HCT116 (cell line): ENCODE results near the gene PBX3. TPM values are rescaled to one million over a fixed set of nuclear protein-coding genes. Genes with fewer than 3 reads are reported as not detected.

Experiments
- ATAC-seq: fragments of 200-7000 bp; cut with Tn5 transposase; 2 replicates; pipeline ENCODE4 v1.9.1; 2020; ENCODE audit warnings: mild to moderate bottlenecking, moderate library complexity
- BruUV-seq: library from RNA; stranded (reverse); fragments of 400-500 nt; replicated peaks from 2 replicates; lab custom pipeline; 2021; lab: Mats Ljungman, UMichigan
- CTCF ChIA-PET: fragments of 300-600 bp; sonication (Branson Sonifier 250); formaldehyde crosslinking; loops from one replicate; lab custom pipeline; 2021; ENCODE audit warnings: antibody characterized with exemption; lab: Charles Lee
- POLR2A ChIA-PET: fragments of 300-600, 350-600 bp; sonication (Branson Sonifier 250); formaldehyde crosslinking; loops from one replicate; lab custom pipeline; 2021; ENCODE audit warnings: antibody characterized with exemption; lab: Charles Lee
- RAD21 ChIA-PET, 2 experiments: fragments of 300-600 bp; sonication (Branson Sonifier 250); formaldehyde crosslinking; loops; one replicate each; lab custom pipeline; 2023; ENCODE audit warnings: low total read pairs in 2 of 2; ENCODE audit not compliant: uncharacterized antibody in 2 of 2, unreplicated experiment in 2 of 2, low non-redundant PET in 1 of 2; lab: Charles Lee
- DNase-seq: peaks from one replicate; pipeline ENCODE4 v3.0.0-alpha.2; 2010; ENCODE audit warnings: low read depth, low spot score
- H2AFZ ChIP-seq: fragments of 200-600 bp; shearing (Covaris generic), sonication (generic); 2 replicates; pipeline ENCODE4 v1.6.1; 2017; ENCODE audit warnings: low read depth, mixed run types, mixed read lengths, antibody characterized with exemption, low read length; ENCODE audit not compliant: poor library complexity, severe bottlenecking
- H3K27ac ChIP-seq: 2 replicates; pipeline ENCODE4 v1.5.1; 2012; ENCODE audit warnings: low read depth, low read length
- H3K27me3 ChIP-seq: fragments of 200-600 bp; sonication (generic); 2 replicates; pipeline ENCODE4 v1.6.1; 2016; ENCODE audit warnings: mixed run types, low read length, mixed read lengths; ENCODE audit not compliant: insufficient read depth
- H3K36me3 ChIP-seq, 2 experiments: fragments of 200-500 bp in 1 of 2; fragments of 200-600 bp in 1 of 2; sonication (Bioruptor generic) in 1 of 2; sonication (generic) in 1 of 2; 2 replicates each; pipeline versions ENCODE4 v1.5.1 to v1.6.1; 2014 to 2016; ENCODE audit warnings: low read length in 2 of 2, inconsistent platforms in 1 of 2, mixed read lengths in 1 of 2, mixed run types in 1 of 2; ENCODE audit not compliant: insufficient read depth in 2 of 2, control insufficient read depth in 1 of 2
- H3K4me1 ChIP-seq, 2 experiments: fragments of 200-600 bp in 1 of 2; sonication (generic) in 1 of 2; 2 replicates each; pipeline versions ENCODE4 v1.5.1 to v1.6.1; 2012 to 2017; ENCODE audit warnings: low read length in 2 of 2, inconsistent platforms in 1 of 2, mild to moderate bottlenecking in 1 of 2, mixed read lengths in 1 of 2, mixed run types in 1 of 2, moderate library complexity in 1 of 2; ENCODE audit not compliant: insufficient read depth in 2 of 2, control insufficient read depth in 1 of 2
- H3K4me2 ChIP-seq: fragments of 200-600 bp; sonication (generic); 2 replicates; pipeline ENCODE4 v1.6.1; 2017; ENCODE audit warnings: mixed run types, low read length, mixed read lengths
- H3K4me3 ChIP-seq, 2 experiments: fragments of 200-600 bp in 1 of 2; sonication (generic) in 1 of 2; replicated peaks in 1 of 2; 2 replicates each; pipeline ENCODE4 v1.5.1; 2011 to 2016; ENCODE audit warnings: low read length in 2 of 2, control low read depth in 1 of 2, low read depth in 1 of 2, mild to moderate bottlenecking in 1 of 2, mixed read lengths in 1 of 2, mixed run types in 1 of 2
- H3K79me2 ChIP-seq: fragments of 200-600 bp; sonication (generic); 2 replicates; pipeline ENCODE4 v1.6.1; 2017; ENCODE audit warnings: mild to moderate bottlenecking, mixed run types, low read length, moderate library complexity, mixed read lengths; ENCODE audit not compliant: insufficient read depth
- H3K9ac ChIP-seq: fragments of 200-600 bp; sonication (generic); 2 replicates; pipeline ENCODE4 v1.6.1; 2016; ENCODE audit warnings: low read length, mixed read lengths
- H3K9me2 ChIP-seq: fragments of 200-600 bp; sonication (generic), shearing (Covaris generic); 2 replicates; pipeline ENCODE4 v1.6.1; 2017; ENCODE audit warnings: mixed run types, mild to moderate bottlenecking, moderate library complexity; ENCODE audit not compliant: insufficient read depth
- H3K9me3 ChIP-seq, 2 experiments: fragments of 200-500 bp in 1 of 2; fragments of 200-600 bp in 1 of 2; sonication (Bioruptor generic) in 1 of 2; sonication (generic) in 1 of 2; 2 replicates each; pipeline ENCODE4 v1.6.1; 2014 to 2017; ENCODE audit warnings: low read length in 2 of 2, mixed read lengths in 2 of 2, inconsistent platforms in 1 of 2, low read depth in 1 of 2, mild to moderate bottlenecking in 1 of 2, mixed run types in 1 of 2, moderate library complexity in 1 of 2; ENCODE audit not compliant: control insufficient read depth in 1 of 2, insufficient read depth in 1 of 2
- H4K20me1 ChIP-seq: fragments of 200-600 bp; sonication (generic), shearing (Covaris generic); 2 replicates; pipeline ENCODE4 v1.6.1; 2017; ENCODE audit warnings: mixed run types, mild to moderate bottlenecking, moderate library complexity; ENCODE audit not compliant: insufficient read depth
- CEBPB ChIP-seq: IDR thresholded peaks from 2 replicates; pipeline ENCODE4 v1.6.1; 2012; ENCODE audit warnings: low read depth
- CTCF ChIP-seq, 3 experiments: fragments of 200-600 bp in 1 of 3; sonication (generic) in 1 of 3; IDR thresholded peaks in 2 of 3; conservative IDR thresholded peaks in 1 of 3; 2 replicates each; pipeline ENCODE4 v1.5.1; 2012 to 2017; ENCODE audit warnings: low read depth in 2 of 3, low read length in 2 of 3, antibody characterized with exemption in 1 of 3, borderline replicate concordance in 1 of 3, control low read depth in 1 of 3, mild to moderate bottlenecking in 1 of 3, mixed read lengths in 1 of 3, mixed run types in 1 of 3, moderate library complexity in 1 of 3; ENCODE audit not compliant: insufficient read depth in 1 of 3
- ELF1 ChIP-seq: IDR thresholded peaks from 2 replicates; pipeline ENCODE4 v1.6.1; 2012; ENCODE audit warnings: low read depth, borderline replicate concordance
- EZH2phosphoT487 ChIP-seq: fragments of 200-600 bp; IDR thresholded peaks from 2 replicates; pipeline ENCODE4 v1.6.1; 2018; ENCODE audit warnings: antibody characterized with exemption, borderline replicate concordance
- FOSL1 ChIP-seq: IDR thresholded peaks from 2 replicates; pipeline ENCODE4 v1.6.1; 2012; ENCODE audit warnings: low read depth
- JUND ChIP-seq: IDR thresholded peaks from 2 replicates; pipeline ENCODE4 v1.6.1; 2012
- POLR2A ChIP-seq: IDR thresholded peaks from 2 replicates; pipeline ENCODE4 v1.7.0; 2011; ENCODE audit warnings: borderline replicate concordance; ENCODE audit not compliant: insufficient read depth, insufficient read length; ENCODE audit errors: extremely low read depth
- POLR2AphosphoS5 ChIP-seq: IDR thresholded peaks from 2 replicates; pipeline ENCODE4 v1.6.1; 2011; ENCODE audit warnings: mild to moderate bottlenecking, low read depth, low read length, moderate library complexity
- RAD21 ChIP-seq: IDR thresholded peaks from 2 replicates; pipeline ENCODE4 v1.6.1; 2012; ENCODE audit warnings: low read depth, mild to moderate bottlenecking
- SIN3A ChIP-seq: IDR thresholded peaks from 2 replicates; pipeline ENCODE4 v1.6.1; 2012; ENCODE audit warnings: low read depth
- SP1 ChIP-seq: IDR thresholded peaks from 2 replicates; pipeline ENCODE4 v1.6.1; 2012; ENCODE audit warnings: low read depth
- SRF ChIP-seq: IDR thresholded peaks from 2 replicates; pipeline ENCODE4 v1.6.1; 2012; ENCODE audit warnings: low read depth
- TCF7L2 ChIP-seq: IDR thresholded peaks from 2 replicates; pipeline ENCODE4 v1.7.0; 2011; ENCODE audit warnings: borderline replicate concordance, inconsistent platforms; ENCODE audit not compliant: insufficient read depth, insufficient read length; ENCODE audit errors: extremely low read depth
- YY1 ChIP-seq: IDR thresholded peaks from 2 replicates; pipeline ENCODE4 v1.6.1; 2011; ENCODE audit warnings: low read length, low read depth, moderate library complexity, mild to moderate bottlenecking; ENCODE audit not compliant: insufficient replicate concordance; ENCODE audit errors: extremely low read depth
- intact Hi-C: fragments of 100-400 bp; cut with micrococcal nuclease; formaldehyde crosslinking; loops from 2 replicates; pipeline ENCODE4 v1.10.0; 2022
- total RNA-seq: library from RNA; stranded (reverse); gene quantifications from one replicate; pipeline ENCODE4 v1.2.1, GENCODE V29; 2021; ENCODE audit not compliant: unreplicated experiment
- TF ChIP-seq, protein P1 (sequence below): IDR thresholded peaks from 2 replicates; pipeline ENCODE4 v1.6.1; 2012
- TF ChIP-seq, protein P2 (sequence below): IDR thresholded peaks from 2 replicates; pipeline ENCODE4 v1.6.1; 2012

PBX3 gene
- total RNA-seq, 1 experiment from 2014 or later: 13.5 TPM

DNA sequence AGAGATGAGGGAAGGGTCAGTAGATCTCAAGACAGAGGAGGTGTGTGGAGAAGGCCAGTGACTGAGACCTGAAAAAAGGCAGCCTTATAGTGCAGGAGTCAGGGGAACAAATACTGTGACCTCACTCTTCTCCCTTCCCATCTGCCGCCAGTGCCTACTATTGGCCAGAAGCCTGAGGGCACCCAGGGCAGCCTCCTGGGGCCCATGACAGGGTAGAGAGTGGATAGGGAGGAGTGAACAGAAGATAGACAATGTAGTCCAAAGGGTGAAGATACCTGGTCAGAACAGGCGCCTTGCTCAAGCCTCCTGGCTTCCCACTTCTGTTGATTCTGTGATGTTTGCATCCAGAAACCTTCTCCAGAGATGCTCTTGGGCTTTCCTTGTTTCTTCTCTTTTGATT lies 196.7 kb downstream of the PBX3 start:
- no TSS peak for BruUV-seq
- Histone ChIP-seq H3K79me2 (no peaks in the 10 kb centered on the region), H3K9ac (no peak overlapping the region), H3K4me1 (no peaks in the 10 kb centered on the region), H3K27me3 (no peaks in the 10 kb centered on the region), H3K36me3 (no peaks in the 10 kb centered on the region), H3K9me2 (no peaks in the 10 kb centered on the region), H2AFZ (no peak overlapping the region)
- ChIA-PET POLR2A (no interaction called here), RAD21 (no interaction called here)
- intact Hi-C loops: no loop called here
- DNase-seq: no peak
- TF ChIP-seq CEBPB (no peak), JUND (no peak), SRF (no peak), CTCF (IDR thresholded peaks at IDR 0.05 in 2 of 3, conservative IDR thresholded peaks at IDR 0.05 in 1 of 3; ENCODE audit: borderline replicate concordance in 1 of 3, insufficient read depth in 1 of 3, low read depth in 2 of 3, low read length in 2 of 3) (no peak), EZH2phosphoT487 (no peak)
- TF ChIP-seq, all 23 proteins: peak for 0
- CTCF ChIA-PET: no interaction called here
- H3K9me3 ChIP-seq: no peaks in the 10 kb centered on the region
- H3K4me3 ChIP-seq: no peak overlapping the region
- no peaks in the 10 kb centered on the region for H4K20me1 ChIP-seq
- no peak overlapping the region for H3K27ac ChIP-seq
- ATAC-seq: no peak
- H3K4me2 ChIP-seq: no peak overlapping the region

GRCh38 chr9:125946397-125946796 lies 199.2 kb downstream of the PBX3 start:
- intact Hi-C loops: no loop called here
- Histone ChIP-seq H3K27ac (no peak overlapping the region), H3K4me1 (no peaks in the 10 kb centered on the region), H3K4me3 (no peak overlapping the region), H3K4me2 (no peak overlapping the region), H3K79me2 (no peaks in the 10 kb centered on the region), H3K9me2 (no peaks in the 10 kb centered on the region), H3K36me3 (no peaks in the 10 kb centered on the region), H3K9me3 (no peaks in the 10 kb centered on the region), H3K9ac (no peak overlapping the region), H2AFZ (no peak overlapping the region), H4K20me1 (no peaks in the 10 kb centered on the region), H3K27me3 (no peaks in the 10 kb centered on the region)
- ChIA-PET RAD21 (no interaction called here), CTCF (no interaction called here), POLR2A (no interaction called here)
- no peak for DNase-seq
- ATAC-seq: no peak
- TF ChIP-seq SIN3A (no peak), SP1 (no peak), ELF1 (no peak), FOSL1 (no peak), POLR2A (no peak), SRF (no peak), TCF7L2 (no peak), JUND (no peak), YY1 (no peak), POLR2AphosphoS5 (no peak), CTCF (IDR thresholded peaks at IDR 0.05 in 2 of 3, conservative IDR thresholded peaks at IDR 0.05 in 1 of 3; ENCODE audit: borderline replicate concordance in 1 of 3, insufficient read depth in 1 of 3, low read depth in 2 of 3, low read length in 2 of 3) (no peak), RAD21 (no peak)
- TF ChIP-seq, protein P1, sequence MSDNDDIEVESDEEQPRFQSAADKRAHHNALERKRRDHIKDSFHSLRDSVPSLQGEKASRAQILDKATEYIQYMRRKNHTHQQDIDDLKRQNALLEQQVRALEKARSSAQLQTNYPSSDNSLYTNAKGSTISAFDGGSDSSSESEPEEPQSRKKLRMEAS: no peak
- TF ChIP-seq, protein P2, sequence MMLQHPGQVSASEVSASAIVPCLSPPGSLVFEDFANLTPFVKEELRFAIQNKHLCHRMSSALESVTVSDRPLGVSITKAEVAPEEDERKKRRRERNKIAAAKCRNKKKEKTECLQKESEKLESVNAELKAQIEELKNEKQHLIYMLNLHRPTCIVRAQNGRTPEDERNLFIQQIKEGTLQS: no peak
- no TSS peak for BruUV-seq
